Measurements from ENCODE around the gene HADHA.

HADHA gene

GRCh38 chr2:26190369-26190768, 54.1 kb downstream of the HADHA start:
- DNase-seq, result no peak

GRCh38 chr2:26189751-26190150, 54.7 kb downstream of the HADHA start:
- no peak for DNase-seq

- DNase-seq, result no peak
These were observed 55.3 kb downstream of the HADHA start for GRCh38 chr2:26189123-26189522.

- no peak for DNase-seq
These were observed 56.8 kb downstream of the HADHA start for GRCh38 chr2:26187537-26188104.

GRCh38 chr2:26187114-26187513, 57.3 kb downstream of the HADHA start:
- no peak for DNase-seq

- DNase-seq, result no peak
These were observed 58.3 kb downstream of the HADHA start for GRCh38 chr2:26185954-26186770.

- DNase-seq, result no peak
These were observed 59.0 kb downstream of the HADHA start for GRCh38 chr2:26185304-26185928.

GRCh38 chr2:26184555-26185303, 59.7 kb downstream of the HADHA start:
- DNase-seq, result peak; percentile 62 to 67

- no peak for DNase-seq
These were observed 60.3 kb downstream of the HADHA start for GRCh38 chr2:26184121-26184520.

GRCh38 chr2:26182887-26183630, 61.4 kb downstream of the HADHA start:
- no peak for DNase-seq

- no peak for DNase-seq
These were observed 62.0 kb downstream of the HADHA start for GRCh38 chr2:26182441-26182840.

GRCh38 chr2:26179446-26179913, 65.0 kb downstream of the HADHA start:
- DNase-seq, result no peak

GRCh38 chr2:26178746-26179436, 65.5 kb downstream of the HADHA start:
- DNase-seq, result no peak

- DNase-seq, result no peak
These were observed 66.2 kb downstream of the HADHA start for GRCh38 chr2:26178246-26178645.

- DNase-seq, result no peak
These were observed 67.3 kb downstream of the HADHA start for GRCh38 chr2:26177122-26177521.

- DNase-seq, result no peak
These were observed 68.2 kb downstream of the HADHA start for GRCh38 chr2:26176279-26176615.

- DNase-seq, result no peak
These were observed 68.8 kb downstream of the HADHA start for GRCh38 chr2:26175466-26176278.

GRCh38 chr2:26174691-26175465, 69.6 kb downstream of the HADHA start:
- DNase-seq, result no peak

GRCh38 chr2:26173776-26174482, 70.5 kb downstream of the HADHA start:
- DNase-seq, result no peak
